Osteocyte (in vitro differentiated cells): ENCODE results near the gene COQ5. TPM values are rescaled to one million over a fixed set of nuclear protein-coding genes. Genes with fewer than 3 reads are reported as not detected.

Experiments
- DNase-seq: peaks from one replicate; pipeline ENCODE4 v3.0.0; 2021; ENCODE audit warnings: mixed read lengths; ENCODE audit not compliant: unreplicated experiment; ENCODE audit errors: extremely low spot score
- H3K27ac Mint-ChIP-seq: one replicate; pipeline ENCODE4 v1.8.0; 2021; ENCODE audit warnings: mild to moderate bottlenecking, mixed read lengths; ENCODE audit not compliant: unreplicated experiment
- H3K27me3 Mint-ChIP-seq: one replicate; pipeline ENCODE4 v1.8.0; 2021; ENCODE audit warnings: mixed read lengths; ENCODE audit not compliant: unreplicated experiment
- H3K36me3 Mint-ChIP-seq: one replicate; pipeline ENCODE4 v1.8.0; 2021; ENCODE audit warnings: mixed read lengths; ENCODE audit not compliant: unreplicated experiment
- H3K4me1 Mint-ChIP-seq: one replicate; pipeline ENCODE4 v1.8.0; 2021; ENCODE audit warnings: mixed read lengths; ENCODE audit not compliant: unreplicated experiment
- H3K4me3 Mint-ChIP-seq: one replicate; pipeline ENCODE4 v1.8.0; 2021; ENCODE audit warnings: mild to moderate bottlenecking, moderate library complexity, mixed read lengths; ENCODE audit not compliant: unreplicated experiment
- H3K9me3 Mint-ChIP-seq: one replicate; pipeline ENCODE4 v1.8.0; 2021; ENCODE audit warnings: mixed read lengths; ENCODE audit not compliant: unreplicated experiment
- total RNA-seq: library from RNA; stranded (reverse); gene quantifications from 2 replicates; pipeline ENCODE4 v1.2.1, GENCODE V29; 2021
- TF ChIP-seq, protein P1 (sequence below): fragments of 200-600 bp; sonication (generic); IDR thresholded peaks from 2 replicates; pipeline ENCODE4 v1.5.0; 2021; ENCODE audit warnings: antibody characterized with exemption, mild to moderate bottlenecking, moderate library complexity

COQ5 gene
- total RNA-seq, 1 donor from 2014 or later, result 24.0 TPM

DNA sequence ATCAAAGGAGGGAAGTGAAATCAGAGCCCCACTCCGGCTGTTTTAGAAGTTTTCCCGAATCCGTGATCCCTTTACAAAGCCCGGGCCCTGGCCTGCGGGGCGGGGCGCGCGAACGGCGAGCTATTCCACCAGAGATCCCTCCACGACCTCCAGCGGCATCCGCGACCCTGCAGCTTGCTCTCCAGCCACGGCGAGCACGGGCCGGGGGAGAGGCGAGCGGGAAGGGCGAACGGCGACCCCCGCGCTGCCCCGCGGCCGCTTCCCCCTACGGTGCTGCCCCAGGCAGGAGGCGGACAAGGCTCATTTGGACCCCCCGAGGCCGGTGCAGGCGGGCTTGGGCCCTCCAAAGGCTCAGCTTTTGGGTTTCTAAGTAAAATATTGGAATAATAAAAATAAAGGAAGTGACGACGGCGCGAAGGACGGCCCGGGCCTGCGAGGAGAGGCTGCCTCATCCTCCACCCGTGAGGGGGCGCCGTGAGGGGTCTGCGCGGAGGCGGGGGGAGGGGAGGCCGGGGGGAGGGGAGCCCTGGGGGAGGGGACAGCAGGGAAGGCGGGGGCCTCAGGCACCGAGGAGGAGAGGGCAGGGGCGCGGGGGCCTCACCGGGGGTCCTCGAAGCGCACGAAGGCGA, 60.0 kb downstream of the COQ5 start:
- Mint-ChIP-seq H3K9me3 (no peaks in the 10 kb centered on the region), H3K36me3 (peaks cover 16% of the 10 kb centered on the region), H3K27me3 (no peaks in the 10 kb centered on the region), H3K27ac (peak overlapping the region; percentile 91), H3K4me3 (peak overlapping the region; percentile 89), H3K4me1 (peaks cover 38% of the 10 kb centered on the region)
- TF ChIP-seq, protein P1, sequence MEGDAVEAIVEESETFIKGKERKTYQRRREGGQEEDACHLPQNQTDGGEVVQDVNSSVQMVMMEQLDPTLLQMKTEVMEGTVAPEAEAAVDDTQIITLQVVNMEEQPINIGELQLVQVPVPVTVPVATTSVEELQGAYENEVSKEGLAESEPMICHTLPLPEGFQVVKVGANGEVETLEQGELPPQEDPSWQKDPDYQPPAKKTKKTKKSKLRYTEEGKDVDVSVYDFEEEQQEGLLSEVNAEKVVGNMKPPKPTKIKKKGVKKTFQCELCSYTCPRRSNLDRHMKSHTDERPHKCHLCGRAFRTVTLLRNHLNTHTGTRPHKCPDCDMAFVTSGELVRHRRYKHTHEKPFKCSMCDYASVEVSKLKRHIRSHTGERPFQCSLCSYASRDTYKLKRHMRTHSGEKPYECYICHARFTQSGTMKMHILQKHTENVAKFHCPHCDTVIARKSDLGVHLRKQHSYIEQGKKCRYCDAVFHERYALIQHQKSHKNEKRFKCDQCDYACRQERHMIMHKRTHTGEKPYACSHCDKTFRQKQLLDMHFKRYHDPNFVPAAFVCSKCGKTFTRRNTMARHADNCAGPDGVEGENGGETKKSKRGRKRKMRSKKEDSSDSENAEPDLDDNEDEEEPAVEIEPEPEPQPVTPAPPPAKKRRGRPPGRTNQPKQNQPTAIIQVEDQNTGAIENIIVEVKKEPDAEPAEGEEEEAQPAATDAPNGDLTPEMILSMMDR, result no peak
- DNase-seq, result no peak

DNA sequence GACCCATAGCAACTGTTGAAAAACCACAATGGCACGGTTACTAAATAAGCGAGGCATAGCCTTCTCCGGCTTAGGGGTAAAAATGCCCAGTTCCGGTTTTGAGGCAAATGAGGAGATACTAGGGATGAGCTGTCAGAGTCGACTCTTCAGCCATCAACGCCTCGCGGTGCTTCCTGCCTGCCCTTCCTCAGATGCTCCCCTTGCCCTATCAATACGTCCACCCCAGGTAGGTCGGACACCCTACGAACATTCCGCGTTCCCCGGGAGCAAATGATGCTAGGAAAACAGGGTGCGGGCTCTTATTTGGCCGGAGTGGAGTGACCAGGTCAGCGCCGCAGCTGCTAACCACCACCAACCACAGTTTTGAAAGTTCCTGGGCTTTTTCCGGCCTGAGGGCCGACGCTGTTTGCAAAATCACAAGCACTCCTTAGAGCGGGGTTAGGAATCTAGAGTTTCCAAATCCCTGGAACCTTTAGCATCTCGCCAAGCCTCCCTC, 60.6 kb downstream of the COQ5 start:
- peaks cover 35% of the 10 kb centered on the region for H3K4me1 Mint-ChIP-seq
- no peak for DNase-seq
- TF ChIP-seq, protein P1, result no peak
- no peaks in the 10 kb centered on the region for H3K27me3 Mint-ChIP-seq
- peaks cover 17% of the 10 kb centered on the region for H3K36me3 Mint-ChIP-seq
- peak overlapping the region; percentile 91 for H3K27ac Mint-ChIP-seq
- no peaks in the 10 kb centered on the region for H3K9me3 Mint-ChIP-seq
- peak overlapping the region; percentile 89 for H3K4me3 Mint-ChIP-seq

DNA sequence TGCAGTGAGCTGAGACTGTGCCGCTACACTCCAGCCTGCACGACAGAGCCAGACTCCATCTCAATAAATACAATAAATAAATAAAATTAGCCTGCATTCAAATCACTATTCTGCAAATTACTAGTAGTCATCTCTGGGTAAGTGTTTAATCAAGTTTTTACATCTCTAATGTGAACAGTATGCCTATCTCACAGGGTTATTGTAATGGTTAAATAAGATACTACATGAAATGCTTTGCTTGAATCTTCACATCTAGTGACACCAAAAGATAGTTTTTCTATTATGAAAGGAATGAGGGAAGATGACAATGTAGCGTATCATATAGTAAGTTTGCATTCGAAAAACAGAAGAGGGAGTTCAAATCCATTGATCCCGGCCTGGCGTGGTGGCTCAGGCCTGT, 61.5 kb downstream of the COQ5 start:
- peak overlapping the region; percentile 91 for H3K27ac Mint-ChIP-seq

DNA sequence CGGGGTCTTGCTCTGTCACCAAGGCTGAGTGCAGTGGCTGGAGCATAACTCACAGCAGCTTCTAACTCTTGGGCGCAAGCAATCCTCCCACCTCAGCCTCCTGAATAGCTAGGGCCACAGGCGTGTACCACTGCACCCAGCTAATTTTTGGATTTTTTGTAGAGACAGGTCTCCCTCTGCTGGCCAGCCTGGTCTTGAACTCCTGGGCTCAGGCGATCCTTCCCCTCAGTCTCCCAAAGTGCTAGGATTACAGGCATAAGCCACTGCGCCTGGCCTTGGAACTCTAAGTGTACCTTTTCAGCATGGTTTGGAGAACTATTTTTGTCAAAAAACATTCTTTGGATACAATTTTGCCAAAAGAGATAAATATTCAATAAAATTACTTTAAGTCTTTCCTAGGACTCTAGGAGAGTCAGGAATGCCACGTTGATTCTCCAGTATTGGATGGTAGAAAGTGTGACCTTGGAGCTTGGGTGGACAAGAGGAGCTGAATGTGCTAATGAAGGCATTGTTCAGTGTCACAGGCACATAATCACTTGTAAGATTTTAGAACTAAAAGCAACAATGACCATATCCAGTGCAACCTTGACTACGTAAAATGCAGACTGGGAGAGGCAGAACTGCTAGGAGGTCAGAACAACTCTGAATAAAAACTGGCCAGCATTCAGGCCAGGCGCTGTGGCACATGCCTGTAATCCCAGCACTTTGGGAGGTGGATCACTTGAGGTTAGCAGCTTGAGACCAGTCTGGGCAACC, 62.2 kb downstream of the COQ5 start:
- H3K36me3 Mint-ChIP-seq, result peaks cover 19% of the 10 kb centered on the region
- H3K4me1 Mint-ChIP-seq, result peaks cover 29% of the 10 kb centered on the region
- H3K4me3 Mint-ChIP-seq, result peak overlapping the region; percentile 22

More for the DNA sequence above, 61.5 kb downstream of the COQ5 start:
- DNase-seq, result no peak
- peaks cover 17% of the 10 kb centered on the region for H3K36me3 Mint-ChIP-seq
- H3K4me3 Mint-ChIP-seq, result peak overlapping the region; percentile 89
- H3K9me3 Mint-ChIP-seq, result no peaks in the 10 kb centered on the region
- TF ChIP-seq, protein P1, result no peak
- H3K4me1 Mint-ChIP-seq, result peaks cover 32% of the 10 kb centered on the region
- H3K27me3 Mint-ChIP-seq, result no peaks in the 10 kb centered on the region

More for the DNA sequence above, 62.2 kb downstream of the COQ5 start:
- TF ChIP-seq, protein P1, result peak; percentile 65
- no peaks in the 10 kb centered on the region for H3K27me3 Mint-ChIP-seq
- no peak for DNase-seq
- H3K27ac Mint-ChIP-seq, result no peak overlapping the region
- no peaks in the 10 kb centered on the region for H3K9me3 Mint-ChIP-seq
